Hematopoietic multipotent progenitor cell treated with erythropoietin and hydrocortisone succinate and interleukin-3 and kit ligand, for 8 days (in vitro differentiated cells): ENCODE measurements around the gene THOP1.

Source experiments
- DNase-seq: peaks from one replicate; pipeline ENCODE4 v3.0.0-alpha.2; 2015

The THOP1 gene

DNA sequence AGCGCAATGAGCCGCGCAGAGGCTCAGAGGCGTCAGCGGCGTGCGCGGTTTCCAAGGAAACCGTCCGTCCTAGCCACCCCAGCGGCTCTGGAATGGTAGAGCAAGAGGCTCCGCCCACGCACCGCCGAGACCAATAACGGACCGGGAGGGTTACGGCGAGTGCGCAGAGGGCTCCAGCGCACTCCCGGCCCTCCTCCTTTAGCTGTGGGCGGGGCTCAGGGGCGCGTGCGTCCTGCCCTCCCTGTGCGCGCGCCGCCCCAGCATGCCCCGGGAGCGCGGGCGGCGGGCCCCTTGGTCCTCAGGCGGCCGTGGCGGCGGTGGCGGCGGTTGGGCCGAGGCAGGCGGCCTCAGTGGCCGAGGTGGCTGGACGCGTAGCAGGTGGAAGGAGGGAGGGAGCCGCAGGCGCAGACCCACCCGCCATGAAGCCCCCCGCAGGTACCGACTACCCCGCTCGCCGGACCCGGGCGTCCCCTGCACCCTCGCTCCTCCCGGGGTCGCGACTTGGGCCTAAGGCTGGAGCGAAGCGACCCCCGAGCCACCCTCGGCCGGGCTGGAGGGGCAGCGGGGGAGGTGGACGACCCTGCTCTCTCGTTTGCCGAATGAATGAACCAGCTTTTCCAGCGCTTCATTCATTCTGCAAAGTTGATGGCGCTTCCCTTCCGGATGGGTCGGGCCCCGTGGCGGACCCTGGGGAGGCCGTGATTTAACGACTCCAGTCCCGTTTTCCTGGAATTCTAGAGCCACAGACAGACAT is at the start of gene THOP1:
THOP1 (plus strand) TSS at position 260 of the 754 bp plus-strand sequence; CDS start at position 420, 160 bp downstream.
- DNase-seq: peak; percentile 99

DNA sequence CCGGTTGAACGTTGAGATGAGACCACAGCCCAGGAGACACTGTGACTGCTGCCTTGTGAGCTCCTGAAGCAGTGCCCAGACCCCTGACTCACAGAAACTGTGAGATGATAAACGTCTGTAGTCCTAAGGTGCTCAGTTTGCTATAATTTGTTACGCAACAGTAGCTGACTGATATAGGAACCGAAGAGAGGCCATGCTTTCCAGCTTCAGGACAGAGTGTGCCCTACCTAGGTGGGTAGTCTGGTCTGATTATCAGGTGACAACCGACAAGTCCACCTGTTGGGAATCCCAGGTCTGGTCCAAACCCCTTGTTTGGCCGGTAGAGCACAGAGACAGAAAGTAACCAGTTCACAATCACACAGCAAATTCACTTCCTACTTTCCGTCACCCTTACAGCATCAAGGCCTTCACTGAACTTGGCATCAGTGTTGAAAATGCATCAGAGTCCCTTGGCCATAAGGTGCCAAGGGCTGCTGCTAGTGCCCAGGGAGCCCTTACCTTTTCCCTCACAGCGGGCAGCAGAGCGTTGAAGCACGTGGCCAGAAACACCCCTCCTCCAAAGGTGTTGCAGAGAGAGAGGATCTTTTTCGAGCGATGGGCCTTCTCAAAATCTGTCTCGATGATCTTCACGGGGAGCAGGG is 48.6 kb upstream of the THOP1 start:
- no peak for DNase-seq

DNA sequence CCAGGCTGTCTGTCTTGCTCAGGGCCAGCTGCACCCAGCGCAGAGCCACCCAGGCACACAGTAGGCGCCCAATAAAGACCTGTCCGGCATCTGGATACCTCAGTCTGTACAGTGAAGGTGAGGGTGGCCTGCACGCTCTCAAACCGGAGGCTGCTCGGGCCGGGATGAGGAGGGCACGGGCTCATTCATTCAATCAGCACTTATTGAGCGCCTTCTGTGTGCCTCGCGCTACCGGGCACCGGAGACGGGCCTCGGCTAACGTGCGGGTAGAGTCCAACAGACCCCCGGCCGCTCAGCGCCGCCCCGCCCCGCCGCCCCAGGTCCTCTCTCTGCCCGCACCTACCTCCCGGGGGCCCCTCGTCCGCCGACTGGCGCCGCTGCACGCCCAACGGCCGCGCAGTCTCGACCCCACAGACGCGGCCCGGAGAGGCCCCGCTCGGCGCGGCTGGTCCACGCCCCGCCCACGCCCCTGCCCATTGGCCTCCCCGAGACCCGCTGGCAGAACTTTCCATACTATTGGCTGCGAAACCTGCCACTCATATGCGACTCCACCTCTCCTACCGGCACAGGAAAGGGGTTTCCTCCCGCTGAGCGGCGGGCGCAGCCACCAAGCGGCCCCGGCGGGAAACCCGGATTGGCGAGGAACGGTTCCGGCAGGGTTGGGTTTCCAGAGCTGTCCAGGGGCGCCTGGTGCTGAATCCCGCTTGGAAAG is 45.5 kb upstream of the THOP1 start, which contains the start of gene SLC39A3:
SLC39A3 (minus strand) TSS at position 416 of the 712 bp plus-strand sequence. CDS start 2,760 bp downstream, outside the sequence.
- peak; percentile 98 for DNase-seq

DNA sequence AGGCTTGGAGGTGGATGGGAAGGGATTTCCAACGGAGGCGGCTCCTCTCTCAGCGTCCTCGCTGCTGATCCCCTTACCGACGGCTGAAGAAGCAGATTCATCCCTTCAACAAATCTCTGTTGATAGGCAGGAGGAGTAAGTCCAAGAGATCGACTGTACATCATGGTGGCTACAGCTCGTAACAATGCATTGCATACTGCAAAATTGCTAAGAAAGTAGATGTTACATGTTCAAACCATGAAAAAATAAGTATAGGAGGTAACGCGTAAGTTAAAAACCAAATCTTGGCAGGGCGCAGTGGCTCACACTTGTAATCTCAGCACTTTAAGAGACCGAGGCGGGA is 45.0 kb upstream of the THOP1 start:
- DNase-seq: no peak

- DNase-seq: no peak
These were observed 42.2 kb upstream of the THOP1 start for GRCh38 chr19:2743099-2743498.

- DNase-seq: no peak
These were observed 41.2 kb upstream of the THOP1 start for GRCh38 chr19:2744113-2744512.

DNA sequence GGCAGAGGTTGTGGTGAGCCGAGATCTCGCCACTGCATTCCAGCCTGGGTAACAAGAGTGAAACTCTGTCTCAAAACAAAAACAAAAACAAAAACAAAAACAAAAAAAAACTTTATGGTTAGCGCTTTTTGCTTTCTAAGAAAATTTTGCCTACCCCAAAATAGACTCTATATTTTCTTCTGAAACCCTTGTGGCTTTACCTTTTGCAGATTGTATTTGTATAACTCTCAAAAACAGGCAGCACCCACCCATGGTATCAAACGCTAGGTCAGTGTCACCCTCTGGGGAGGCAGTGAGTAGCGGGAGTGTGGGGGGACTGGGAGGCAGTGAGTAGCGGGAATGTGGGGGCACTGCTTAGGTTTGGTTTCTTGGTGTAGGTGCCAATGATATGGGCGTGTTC is 38.0 kb upstream of the THOP1 start:
- no peak for DNase-seq

DNA sequence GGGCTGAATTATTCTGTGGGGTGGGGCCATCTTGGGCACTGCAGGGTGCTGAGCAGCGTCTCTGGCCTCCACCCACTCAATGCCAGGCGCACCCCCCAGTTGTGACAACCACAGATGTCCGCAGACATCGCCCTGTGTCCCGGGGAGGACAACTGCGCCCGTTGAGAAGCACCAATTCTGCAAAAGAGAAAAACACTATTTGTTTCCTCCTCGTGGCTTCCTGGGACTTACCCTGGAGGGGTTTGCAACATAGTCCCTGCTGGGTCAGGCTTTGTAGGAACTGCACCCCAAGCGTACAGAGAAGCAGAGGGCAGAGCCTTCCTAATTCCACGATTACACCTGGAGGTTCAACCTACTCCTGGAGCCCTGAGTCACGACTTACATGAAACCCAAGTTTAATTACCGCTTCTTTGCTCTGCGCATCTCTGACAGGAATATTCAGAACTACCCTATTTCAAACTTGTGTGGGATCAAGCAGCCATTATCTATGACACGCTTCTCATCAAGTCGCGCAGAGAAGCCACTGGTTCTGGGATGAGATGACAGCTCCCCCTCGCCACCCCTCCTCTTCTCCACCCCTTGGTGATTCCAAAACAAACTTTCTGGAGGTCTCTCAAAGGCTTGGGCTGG is 34.4 kb upstream of the THOP1 start:
- DNase-seq: no peak

DNA sequence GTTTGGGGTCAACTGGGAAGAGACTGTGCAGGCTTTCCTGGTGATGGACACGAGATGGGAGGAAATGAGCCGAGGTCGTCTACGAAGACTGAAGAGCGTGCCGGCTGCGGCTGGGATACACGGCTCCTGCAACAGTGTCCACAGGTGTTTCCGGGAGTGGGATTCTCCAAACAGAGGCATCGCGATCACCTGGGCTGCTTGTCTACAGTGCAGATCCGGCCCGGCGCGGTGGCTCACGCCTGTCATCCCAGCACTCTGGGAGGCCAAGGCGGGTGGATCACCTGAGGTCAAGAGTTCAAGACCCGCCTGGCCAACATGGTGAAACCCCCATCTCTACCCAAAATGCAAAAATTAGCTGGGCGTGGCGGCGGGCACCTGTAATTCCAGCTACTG is 33.9 kb upstream of the THOP1 start:
- no peak for DNase-seq

- DNase-seq: no peak
These were observed 30.4 kb upstream of the THOP1 start for GRCh38 chr19:2754659-2755447.

GRCh38 chr19:2755448-2755705 is 29.9 kb upstream of the THOP1 start:
- no peak for DNase-seq

DNA sequence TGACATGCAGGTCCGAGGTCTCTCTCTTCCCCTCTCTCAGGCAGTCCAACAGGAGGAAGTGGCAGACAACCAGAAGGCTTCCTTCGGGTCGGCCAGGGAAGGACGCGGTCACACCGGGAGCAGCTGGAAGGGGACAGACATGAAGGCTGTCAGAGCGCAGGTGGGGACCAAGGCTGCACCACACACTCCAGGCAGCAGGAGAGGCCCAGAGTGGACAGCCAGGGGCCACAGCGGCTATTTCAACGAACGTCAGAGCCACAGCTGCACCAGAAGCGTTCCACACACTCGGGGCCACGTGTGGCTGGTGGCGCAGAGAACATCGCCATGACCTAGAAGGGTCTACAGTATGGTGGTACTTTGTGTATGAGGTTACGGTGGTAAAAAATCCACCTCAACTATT is 29.5 kb upstream of the THOP1 start:
- no peak for DNase-seq

- no peak for DNase-seq
These were observed 28.8 kb upstream of the THOP1 start for GRCh38 chr19:2756477-2756876.

DNA sequence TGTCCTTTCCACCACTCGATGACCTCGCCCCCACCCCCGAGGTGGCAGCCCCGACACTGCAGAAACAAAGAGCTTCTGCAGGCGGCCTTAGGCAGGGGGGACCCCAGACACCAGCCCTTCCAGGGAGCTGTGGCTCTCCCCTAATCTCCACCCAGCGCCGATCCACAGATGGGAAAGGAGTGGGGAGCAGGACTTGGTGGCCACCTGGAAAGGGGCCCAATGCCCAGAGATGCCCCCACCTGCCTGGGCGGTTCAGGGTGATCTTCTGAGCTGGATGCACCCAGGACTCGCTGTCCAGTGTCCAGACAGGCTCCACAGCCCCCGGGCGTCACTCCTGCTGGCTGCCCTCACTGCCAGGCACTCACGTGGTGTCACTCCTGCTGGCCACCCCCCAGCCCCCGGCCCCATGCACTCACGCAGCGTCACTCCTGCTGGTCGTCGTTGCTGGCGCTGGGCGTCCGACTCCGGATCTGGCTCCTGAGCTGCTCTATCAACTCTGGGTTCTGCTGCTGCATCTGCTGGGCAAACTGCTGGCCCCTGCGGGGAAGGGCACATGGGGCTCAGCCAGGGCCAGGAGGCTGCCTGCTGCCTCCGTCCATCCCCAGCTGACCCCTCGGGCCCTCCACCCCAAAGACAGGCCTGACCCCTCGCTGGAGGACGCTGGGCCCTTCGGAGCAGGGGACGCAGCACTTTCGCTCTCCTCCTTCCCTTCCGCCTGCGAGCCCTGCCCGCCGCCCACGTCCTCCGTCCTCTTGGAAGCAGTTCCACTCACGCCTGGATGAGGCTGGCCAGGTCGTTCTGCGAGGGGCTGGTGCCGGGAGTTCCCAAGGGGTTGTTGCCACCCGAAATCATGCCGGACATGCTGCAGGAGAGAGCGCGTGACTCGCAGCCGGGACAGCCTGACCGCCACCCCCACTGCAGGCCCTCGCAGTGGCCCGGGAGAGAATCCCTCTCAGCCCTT is 28.1 kb upstream of the THOP1 start:
- no peak for DNase-seq

DNA sequence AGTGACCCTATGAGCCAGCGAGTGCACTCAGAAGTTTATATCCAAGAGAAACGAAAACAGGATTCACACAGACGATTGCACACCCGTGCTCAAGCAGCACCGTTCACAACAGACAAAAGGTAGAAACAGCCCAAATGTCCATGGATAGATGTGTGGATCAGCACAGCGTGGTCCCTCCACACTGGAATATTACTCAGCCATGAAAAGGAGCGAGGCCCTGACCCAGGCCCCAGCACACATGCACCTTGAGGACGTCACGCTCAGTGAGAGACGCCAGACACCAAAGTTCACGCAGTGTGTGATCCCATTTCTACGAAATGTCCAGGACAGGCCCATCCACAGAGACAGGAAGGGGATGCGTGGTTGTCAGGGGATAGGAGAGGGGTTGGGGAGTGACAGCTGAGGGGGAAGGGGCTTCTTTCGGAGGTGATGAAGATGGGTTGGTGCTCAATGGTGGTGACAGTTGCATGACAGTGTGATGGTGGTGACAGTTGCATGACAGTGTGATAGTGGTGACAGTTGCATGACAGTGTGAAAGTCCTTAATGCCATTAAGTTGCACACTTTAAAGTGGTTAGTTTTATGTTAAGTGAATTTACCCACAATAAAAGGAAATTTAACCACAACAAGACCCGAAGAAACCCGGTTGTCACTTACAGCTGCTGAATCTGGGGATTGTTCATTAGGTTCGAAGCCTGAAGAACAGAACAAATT is 26.5 kb upstream of the THOP1 start:
- no peak for DNase-seq

DNA sequence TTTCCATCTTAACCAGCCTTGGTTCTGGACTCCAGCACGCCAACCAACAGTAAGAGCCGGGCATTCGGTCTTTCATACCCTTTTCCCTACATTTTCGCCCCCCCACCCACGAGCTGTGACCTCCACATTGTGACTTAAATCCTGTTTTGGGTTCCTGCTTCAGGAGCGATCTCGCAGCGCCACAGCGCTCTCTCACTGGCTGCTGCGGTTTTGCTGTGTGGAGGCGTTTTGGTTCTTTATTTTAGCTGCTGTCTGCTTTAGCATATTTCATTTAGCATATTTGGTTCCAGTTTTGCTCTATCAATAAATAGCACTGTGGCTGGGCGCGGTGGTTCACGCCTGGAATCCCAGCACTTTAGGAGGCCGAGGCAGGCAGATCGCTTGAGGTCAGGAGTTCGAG is 25.9 kb upstream of the THOP1 start:
- no peak for DNase-seq

- no peak for DNase-seq
These were observed 25.3 kb upstream of the THOP1 start for GRCh38 chr19:2759965-2760364.

- DNase-seq: no peak
These were observed 24.0 kb upstream of the THOP1 start for GRCh38 chr19:2761309-2761677.

DNA sequence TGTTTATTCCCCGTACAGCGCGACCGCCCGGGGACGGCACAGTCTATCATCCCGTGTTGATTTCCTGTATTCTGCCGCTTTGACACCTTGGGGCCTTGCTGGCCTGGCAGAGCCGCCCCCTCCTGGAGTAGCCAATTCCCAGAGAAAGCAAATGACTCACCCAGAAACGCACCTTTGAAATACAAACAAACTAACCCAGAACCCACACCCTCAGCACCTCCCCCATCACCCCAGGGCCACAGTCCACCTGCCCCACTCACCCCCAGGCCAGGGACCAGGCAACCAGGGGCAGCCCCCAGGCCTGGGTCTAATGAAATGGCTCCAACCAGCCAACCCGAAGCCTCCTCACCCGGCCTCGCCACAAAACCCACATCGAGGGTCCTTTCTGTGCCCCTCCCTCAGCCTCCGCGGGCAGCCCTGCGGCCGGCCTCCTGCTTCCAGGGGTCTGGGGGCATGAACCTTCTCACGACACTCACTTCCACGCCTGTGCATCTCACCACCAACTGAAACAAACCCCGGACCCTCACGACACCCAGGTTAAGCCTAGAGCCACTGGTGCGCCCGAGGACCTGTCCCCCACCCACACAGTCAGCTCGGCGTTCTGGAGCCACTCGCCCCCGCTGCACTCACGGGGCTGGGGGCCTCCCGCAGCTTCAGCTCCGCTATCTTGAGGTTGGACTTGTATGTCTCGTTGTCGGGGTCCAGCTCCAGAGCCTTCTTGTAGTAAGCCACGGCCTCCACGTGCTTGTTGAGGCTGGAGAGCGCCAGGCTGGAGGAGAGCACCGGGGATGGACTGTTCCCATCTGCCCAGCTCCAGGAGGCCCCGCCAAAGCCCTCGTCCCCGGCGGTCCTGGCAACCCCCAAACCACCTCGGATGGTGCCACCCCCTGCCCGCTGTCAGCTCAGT is 23.2 kb upstream of the THOP1 start:
- DNase-seq: no peak
